Activated CD4-positive, alpha-beta T cell treated with anti-CD3 and anti-CD28 coated beads, Interleukin-2, Interleukin-4, amounts not matched to agents 100 ng/mL and 50 ng/mL, durations not matched to agents 16 hours and 8 hours (primary cell): ENCODE measurements around the gene TRPM1.

Experiments used
- DNase-seq: peaks from one replicate; pipeline ENCODE4 v3.0.0-alpha.2; 2020; ENCODE audit warnings: low spot score

The TRPM1 gene

DNA sequence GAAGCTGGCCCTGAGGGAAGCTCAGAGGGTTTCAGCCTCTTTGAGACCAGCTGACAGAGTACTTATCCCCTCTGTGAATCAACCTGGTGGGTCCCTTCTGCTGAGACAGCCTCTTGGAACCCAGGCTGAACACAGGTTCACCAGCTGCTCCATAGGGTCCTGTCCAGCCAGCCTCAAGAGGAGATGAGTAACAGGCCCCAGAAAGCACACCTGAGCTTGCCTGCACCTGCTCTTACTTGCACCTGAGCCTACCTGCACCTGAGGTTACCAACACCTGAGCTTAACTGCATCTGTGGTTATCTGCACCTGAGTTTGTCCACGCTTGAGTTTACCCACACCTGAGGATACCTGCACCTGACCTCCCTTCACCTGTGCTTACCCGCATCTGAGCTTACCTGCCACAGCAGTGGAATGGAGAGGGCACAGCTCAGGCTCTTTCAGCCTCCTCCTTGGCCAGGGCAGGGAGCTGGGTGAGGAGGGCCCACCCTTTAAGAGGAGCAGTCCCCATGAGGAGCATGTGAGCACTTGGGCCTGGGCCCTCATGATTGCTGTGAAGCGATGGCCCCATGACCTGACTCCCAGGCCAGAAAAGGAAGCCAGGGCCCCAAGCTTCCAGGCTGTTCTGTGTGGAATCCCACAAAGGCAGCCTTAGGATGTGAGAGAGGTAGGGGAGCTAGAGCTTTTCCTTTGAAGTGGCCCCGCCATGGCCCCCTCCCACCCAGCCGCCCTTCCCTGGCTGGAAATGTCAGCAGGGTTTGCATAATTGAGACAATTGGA lies at the start of gene TRPM1:
TSS of gene TRPM1 (minus strand) at position 464 of the 777 bp plus-strand sequence. CDS start 20,370 bp downstream, outside the sequence.
- DNase-seq, result no peak

- DNase-seq, result no peak
Observed at GRCh38 chr15:31150732-31151231, 49.3 kb upstream of the TRPM1 start.

DNA sequence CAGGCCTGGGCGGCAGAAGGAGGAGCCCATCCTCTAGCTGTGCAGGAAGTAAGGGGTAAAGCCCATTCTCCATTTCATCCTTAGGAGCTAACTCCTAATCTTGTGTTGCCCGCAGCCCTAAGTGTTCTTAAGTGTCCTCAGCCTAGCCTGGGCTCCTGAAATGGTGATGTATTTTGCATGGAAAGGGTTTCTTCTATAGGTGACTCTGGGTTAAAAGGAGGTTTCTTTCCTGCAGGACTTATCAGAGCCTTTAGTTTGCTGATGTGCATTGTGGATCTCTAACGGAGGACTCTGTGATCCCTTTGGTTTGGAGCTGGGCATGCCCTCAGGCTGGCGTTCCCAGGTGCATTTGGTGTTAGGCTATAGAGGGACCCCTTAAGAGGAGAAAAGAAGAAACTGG lies 48.5 kb upstream of the TRPM1 start:
- DNase-seq, result no peak

GRCh38 chr15:31149088-31149505 lies 47.6 kb upstream of the TRPM1 start:
- no peak for DNase-seq

DNA sequence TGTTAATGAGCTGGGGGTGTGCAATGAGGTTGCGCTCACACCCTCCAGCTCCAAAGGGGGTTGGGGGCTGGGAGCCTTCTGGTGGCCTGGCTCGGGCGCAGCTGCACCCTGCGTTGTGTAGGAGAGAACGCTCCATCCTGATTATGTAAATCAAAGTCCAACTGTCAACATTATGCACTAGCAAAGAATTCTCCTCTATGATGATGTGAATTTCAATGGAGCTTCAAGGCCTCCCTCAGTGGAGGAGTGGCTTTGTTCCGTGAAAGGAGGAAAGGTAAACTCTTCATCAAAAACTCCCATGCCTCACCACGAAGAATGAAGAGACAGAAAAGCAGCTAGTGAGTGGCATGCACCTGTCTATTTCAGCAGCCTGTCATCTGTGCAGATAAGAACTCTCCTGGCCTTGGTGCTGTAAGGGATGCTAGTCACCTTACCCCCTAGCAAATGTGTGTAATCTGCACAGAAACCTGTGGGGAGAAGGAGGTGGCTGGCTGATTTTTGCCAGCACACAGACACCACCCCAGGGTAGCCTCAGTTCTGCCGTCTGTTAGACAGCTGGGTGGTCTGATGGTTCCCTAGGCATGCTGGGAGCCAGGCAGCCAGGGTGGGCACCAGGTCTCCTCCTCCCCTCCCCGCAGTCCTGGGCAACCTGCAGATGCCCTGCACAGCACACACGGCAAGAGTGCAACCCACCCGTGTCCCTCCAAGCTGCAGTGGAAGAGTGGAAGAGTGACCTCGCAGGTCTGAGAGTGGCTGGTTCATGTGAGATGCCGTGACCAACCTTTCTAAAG lies 47.0 kb upstream of the TRPM1 start:
- DNase-seq, result no peak

DNA sequence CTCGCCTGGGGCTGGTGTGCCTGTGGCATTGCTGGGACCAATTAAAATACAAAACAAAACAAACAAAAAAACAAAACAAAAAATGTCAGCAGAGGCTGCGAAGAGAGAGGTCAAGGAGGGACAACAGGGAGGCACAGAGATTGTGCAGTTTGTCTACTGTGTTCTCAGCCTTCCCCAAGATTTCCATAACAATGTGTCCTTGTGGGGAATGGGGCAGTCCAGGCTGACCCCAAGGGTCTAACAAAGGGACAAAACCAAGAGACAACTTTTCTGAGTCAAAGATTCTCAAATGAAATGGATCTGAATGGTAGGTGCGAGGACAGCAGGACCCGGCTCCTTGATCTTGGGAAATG lies 46.4 kb upstream of the TRPM1 start:
- DNase-seq, result no peak

DNA sequence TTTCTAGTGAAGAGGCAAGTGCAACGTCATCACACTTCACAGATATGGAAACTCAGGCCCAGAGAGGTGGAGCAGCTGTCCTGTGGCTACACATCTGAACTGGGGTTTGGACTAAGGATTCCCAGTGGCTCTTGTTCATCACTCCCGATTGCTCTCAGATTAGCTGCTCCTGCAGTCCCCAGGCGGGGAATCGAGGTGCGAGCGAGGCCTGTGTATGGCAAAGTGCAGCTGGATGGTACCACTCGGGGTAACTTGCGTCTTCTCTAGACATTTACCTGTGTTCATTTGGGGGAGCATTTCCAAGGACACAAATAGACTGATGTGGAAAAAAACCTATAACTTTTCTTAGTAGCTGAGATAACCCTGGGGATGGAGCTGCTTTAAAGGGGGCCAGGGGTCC lies 45.9 kb upstream of the TRPM1 start:
- no peak for DNase-seq

GRCh38 chr15:31145271-31145911 lies 43.9 kb upstream of the TRPM1 start:
- DNase-seq, result no peak

- DNase-seq, result no peak
Observed at GRCh38 chr15:31141792-31142191, 40.3 kb upstream of the TRPM1 start.

DNA sequence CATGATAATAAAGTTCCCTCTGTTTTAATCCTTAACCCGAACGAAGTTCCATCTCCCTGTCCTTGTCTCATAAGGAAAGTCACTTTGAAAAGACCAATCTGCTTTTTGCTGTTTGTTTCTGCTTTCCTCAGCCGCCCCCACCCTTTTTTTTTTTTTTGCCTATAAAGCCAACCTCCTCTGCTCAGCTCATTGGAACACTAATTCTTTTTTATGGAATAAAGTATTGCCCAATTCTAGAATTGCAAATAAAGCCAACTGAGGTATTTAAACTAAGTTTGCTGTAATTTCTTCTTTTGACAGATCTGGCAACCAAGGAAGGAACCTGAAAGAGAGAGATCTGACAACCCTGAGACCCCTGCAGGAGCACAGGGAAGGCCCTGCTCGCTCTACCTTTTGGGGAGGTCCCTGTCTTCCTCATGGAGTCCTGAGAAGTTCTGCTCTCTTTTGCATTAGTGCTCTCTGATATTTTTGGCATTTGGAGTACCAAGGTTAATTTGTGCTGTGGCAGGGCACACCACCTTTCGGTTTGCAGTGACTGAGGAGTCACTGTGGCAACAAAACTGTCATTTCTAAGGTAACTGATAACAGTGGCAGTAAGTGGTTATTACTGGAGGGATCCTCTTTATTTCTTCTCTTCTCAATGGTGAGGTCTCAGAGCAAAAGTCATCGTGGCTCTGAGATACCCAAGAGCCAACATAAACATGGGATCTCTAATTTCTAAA lies 35.2 kb upstream of the TRPM1 start:
- DNase-seq, result no peak

- no peak for DNase-seq
Observed at GRCh38 chr15:31136016-31136415, 34.5 kb upstream of the TRPM1 start.

- DNase-seq, result no peak
Observed at GRCh38 chr15:31135523-31135922, 34.0 kb upstream of the TRPM1 start.

DNA sequence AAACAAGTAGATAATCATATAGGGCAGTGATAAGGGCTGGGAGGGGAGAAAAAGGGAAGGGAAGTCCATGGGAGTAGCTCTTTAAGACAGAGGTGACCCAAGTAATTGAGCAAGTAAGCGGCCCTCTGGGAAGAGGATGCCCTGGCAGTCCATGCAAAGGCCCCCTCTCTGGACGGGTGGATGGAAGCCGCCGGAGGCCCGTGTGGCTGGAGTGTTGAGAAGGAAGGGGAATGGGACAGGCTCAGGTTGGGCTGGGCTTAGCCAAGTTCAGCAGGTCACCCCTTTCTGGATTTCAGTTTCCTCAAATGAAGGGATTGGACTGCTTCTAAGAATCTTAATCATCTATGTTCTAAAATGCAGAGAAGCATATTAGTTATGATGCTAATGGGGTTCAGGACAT lies 32.4 kb upstream of the TRPM1 start:
- DNase-seq, result no peak

- DNase-seq, result no peak
Observed at GRCh38 chr15:31131853-31132375, 30.4 kb upstream of the TRPM1 start.

DNA sequence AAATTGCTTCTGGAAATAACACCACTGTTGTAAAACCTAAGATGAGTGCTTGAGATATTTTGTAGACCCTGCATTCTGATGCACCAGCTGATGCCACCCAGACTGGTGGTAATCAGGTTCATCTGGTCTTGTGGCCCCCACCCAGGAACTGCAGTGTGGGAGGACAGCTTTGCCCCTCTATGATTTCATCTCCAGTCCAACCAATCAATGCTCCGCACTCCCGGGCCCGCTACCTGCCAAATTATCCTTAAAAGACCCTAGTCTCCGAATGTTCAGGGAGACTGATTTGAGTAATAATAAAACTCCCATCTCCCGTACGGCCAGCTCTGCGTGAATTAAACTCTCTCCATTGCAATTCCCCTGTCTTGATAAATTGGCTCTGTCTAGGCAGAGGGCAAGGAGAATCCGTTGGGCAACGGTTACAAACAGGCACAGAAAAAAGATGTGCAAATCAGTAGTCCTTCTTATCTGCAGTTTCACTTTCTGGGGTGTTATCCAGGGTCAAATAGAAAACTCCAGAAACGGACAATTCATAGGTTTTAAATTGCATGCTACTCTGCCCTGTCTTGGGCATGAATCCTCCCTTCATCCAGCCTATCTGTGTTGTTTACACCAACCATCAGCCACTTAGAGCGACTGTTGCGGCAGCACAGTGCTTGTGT lies 29.2 kb upstream of the TRPM1 start:
- no peak for DNase-seq

- no peak for DNase-seq
Observed at GRCh38 chr15:31129769-31130303, 28.3 kb upstream of the TRPM1 start.

GRCh38 chr15:31128919-31129768 lies 27.6 kb upstream of the TRPM1 start:
- DNase-seq, result peak; percentile 68

DNA sequence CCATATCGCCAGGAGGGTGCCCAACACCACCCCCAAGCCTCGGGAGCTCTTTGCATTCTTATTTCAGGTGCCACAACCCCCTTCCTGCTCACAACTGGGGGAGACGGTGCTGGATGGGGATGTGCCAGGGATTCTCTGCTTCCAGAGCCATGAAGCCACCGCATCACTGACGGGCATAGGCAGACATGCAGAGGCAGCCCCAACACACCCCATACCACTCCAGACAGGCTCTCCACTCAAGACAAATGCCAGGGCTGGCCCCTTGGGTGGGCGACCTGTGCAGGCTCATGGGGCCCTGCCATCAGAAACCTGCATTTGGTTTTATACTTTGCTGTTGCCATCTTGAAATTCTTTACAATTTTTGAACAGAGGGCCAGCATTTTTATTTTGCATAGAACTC lies 27.0 kb upstream of the TRPM1 start:
- DNase-seq, result no peak

DNA sequence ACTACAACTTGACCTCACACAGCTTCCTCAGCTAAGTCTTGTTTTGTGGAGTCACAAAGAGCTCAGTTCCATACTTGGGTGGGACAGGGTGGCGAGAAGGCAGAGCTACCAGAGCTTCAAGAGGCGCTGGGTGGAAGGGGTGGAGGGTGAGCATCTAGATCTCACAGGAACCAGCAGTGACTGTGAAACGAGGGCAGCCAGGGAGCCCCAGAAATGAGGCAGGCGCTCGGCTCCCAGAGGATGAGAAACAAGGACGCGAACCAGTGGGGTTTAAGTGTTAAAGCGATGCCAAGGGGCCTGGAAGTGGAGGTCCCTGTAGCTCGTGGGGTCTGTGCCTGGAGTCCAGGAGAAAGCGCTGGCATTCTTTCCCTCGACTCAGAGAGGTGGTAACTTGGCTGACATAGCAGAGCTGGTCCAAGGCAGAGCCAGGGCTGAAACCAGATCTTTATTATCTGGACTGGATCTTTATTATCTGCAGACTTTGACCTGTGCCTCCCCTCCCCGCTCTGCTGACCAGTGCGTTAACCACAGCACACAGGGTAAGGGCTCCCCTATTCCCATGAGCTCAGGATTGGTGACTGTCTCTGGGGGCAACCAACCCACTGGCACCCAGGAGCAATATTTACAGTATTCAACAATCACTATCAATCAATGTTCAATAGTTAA lies 26.2 kb upstream of the TRPM1 start:
- DNase-seq, result no peak

DNA sequence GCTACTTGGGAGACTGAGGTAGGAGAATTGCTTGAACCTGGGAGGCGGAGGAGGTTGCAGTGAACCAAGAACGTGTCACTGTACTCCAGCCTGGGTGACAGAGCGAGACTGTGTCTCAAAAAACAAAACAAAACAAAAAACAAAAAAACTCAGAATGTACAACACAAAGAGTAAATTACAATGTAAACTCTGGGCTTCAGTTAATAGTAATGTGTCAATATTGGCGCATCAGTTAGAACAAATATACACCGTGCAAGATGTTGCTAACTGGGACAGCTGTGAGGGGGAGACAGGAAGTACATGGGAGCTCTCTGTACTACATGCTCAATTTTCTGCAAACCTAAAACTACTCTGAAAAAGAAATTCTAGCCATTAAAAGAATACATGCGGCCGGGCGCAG lies 23.5 kb upstream of the TRPM1 start:
- no peak for DNase-seq
